ENCODE results near the gene LAMA4.

DNA sequence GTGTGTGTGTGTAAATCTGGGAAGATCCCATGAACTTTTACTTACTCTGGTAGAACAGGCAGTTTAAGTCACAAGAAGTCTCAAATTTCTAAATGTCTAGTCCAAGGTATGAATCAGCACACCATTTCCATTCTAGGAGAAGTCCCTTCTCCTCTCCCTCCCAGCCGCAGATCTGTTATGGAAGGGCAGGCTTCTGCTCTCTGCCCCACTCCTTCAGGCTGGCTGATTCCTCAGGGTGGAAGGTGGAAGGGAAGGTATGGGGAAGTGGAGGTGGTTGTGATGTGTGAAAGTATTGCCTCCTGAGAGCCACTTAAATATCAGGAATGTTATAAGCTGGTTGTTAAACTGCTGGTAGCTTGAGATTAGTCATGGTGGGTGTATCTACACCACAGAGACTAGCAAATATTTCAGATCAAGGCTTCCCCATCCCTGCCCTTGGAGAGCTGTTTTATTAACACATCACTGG is 44.5 kb upstream of the LAMA4 start:
- no peak for TF ChIP-seq FOXM1 (IDR thresholded peaks at IDR 0.05; ENCODE audit: borderline replicate concordance, low read depth)
- TF ChIP-seq, protein P1, sequence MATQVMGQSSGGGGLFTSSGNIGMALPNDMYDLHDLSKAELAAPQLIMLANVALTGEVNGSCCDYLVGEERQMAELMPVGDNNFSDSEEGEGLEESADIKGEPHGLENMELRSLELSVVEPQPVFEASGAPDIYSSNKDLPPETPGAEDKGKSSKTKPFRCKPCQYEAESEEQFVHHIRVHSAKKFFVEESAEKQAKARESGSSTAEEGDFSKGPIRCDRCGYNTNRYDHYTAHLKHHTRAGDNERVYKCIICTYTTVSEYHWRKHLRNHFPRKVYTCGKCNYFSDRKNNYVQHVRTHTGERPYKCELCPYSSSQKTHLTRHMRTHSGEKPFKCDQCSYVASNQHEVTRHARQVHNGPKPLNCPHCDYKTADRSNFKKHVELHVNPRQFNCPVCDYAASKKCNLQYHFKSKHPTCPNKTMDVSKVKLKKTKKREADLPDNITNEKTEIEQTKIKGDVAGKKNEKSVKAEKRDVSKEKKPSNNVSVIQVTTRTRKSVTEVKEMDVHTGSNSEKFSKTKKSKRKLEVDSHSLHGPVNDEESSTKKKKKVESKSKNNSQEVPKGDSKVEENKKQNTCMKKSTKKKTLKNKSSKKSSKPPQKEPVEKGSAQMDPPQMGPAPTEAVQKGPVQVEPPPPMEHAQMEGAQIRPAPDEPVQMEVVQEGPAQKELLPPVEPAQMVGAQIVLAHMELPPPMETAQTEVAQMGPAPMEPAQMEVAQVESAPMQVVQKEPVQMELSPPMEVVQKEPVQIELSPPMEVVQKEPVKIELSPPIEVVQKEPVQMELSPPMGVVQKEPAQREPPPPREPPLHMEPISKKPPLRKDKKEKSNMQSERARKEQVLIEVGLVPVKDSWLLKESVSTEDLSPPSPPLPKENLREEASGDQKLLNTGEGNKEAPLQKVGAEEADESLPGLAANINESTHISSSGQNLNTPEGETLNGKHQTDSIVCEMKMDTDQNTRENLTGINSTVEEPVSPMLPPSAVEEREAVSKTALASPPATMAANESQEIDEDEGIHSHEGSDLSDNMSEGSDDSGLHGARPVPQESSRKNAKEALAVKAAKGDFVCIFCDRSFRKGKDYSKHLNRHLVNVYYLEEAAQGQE (IDR thresholded peaks at IDR 0.05; ENCODE audit: low read depth): no peak
- no peak for TF ChIP-seq YY1 (IDR thresholded peaks at IDR 0.05; ENCODE audit: low read depth)
- TF ChIP-seq EP300 (IDR thresholded peaks at IDR 0.05; ENCODE audit: borderline replicate concordance): no peak
- TF ChIP-seq RAD21 (IDR thresholded peaks at IDR 0.05; ENCODE audit: low read depth): no peak
- TF ChIP-seq EGR1 (IDR thresholded peaks at IDR 0.05): no peak
